Measurements from ENCODE around the gene ENTR1. TPM values are rescaled to one million over a fixed set of nuclear protein-coding genes. Genes with fewer than 3 reads are reported as not detected.

The ENTR1 gene
- total RNA-seq, 1 experiment from 2014 or later = 58.2 TPM

- DNase-seq (ENCODE audit: low read depth) = no peak
- in situ Hi-C loops (cut with HindIII; ENCODE audit: low pct_unique_long_range_greater_than_20kb, low sequenced_read_pairs) = no loop called here
Observed at GRCh38 chr9:136357202-136357725, 53.1 kb downstream of the ENTR1 start.

GRCh38 chr9:136355616-136356557 lies 54.5 kb downstream of the ENTR1 start:
- DNase-seq (ENCODE audit: low read depth) = no peak
- in situ Hi-C loops (cut with HindIII; ENCODE audit: low pct_unique_long_range_greater_than_20kb, low sequenced_read_pairs) = no loop called here

- in situ Hi-C loops (cut with HindIII; ENCODE audit: low pct_unique_long_range_greater_than_20kb, low sequenced_read_pairs) = no loop called here
Observed at GRCh38 chr9:136354592-136355085, 55.8 kb downstream of the ENTR1 start.

GRCh38 chr9:136353757-136354488 lies 56.5 kb downstream of the ENTR1 start:
- in situ Hi-C loops (cut with HindIII; ENCODE audit: low pct_unique_long_range_greater_than_20kb, low sequenced_read_pairs) = no loop called here
- DNase-seq (ENCODE audit: low read depth) = no peak

More at GRCh38 chr9:136354592-136355085, 55.8 kb downstream of the ENTR1 start:
- peak; percentile 10 for DNase-seq (ENCODE audit: low read depth)

GRCh38 chr9:136353088-136353487 lies 57.3 kb downstream of the ENTR1 start:
- no peak for DNase-seq (ENCODE audit: low read depth)
- in situ Hi-C loops (cut with HindIII; ENCODE audit: low pct_unique_long_range_greater_than_20kb, low sequenced_read_pairs) = no loop called here

- DNase-seq (ENCODE audit: low read depth) = no peak
- in situ Hi-C loops (cut with HindIII; ENCODE audit: low pct_unique_long_range_greater_than_20kb, low sequenced_read_pairs) = no loop called here
Observed at GRCh38 chr9:136352682-136353081, 57.7 kb downstream of the ENTR1 start.

Other genes starting within 250 kb of the ENTR1 start
- gene LHX3, start 205.5 kb downstream of the ENTR1 start, total RNA-seq (2014; rRNA removed; shearing (Covaris generic); ENCODE audit: low replicate concordance) = not detected in 2 replicates
- 16.4 and 39.3 TPM in 2 replicates for gene QSOX2, start 164.8 kb downstream of the ENTR1 start, total RNA-seq (2014; rRNA removed; shearing (Covaris generic); ENCODE audit: low replicate concordance)
- gene CCDC187, start 106.5 kb downstream of the ENTR1 start, total RNA-seq (2014; rRNA removed; shearing (Covaris generic); ENCODE audit: low replicate concordance) = 0.41 TPM in 1 of 2 replicates, not detected in the other
- 23.5 and 29.9 TPM in 2 replicates for gene GPSM1, start 83.1 kb downstream of the ENTR1 start, total RNA-seq (2014; rRNA removed; shearing (Covaris generic); ENCODE audit: low replicate concordance)
- 26.9 and 37.8 TPM in 2 replicates for gene DNLZ, start 46.9 kb downstream of the ENTR1 start, total RNA-seq (2014; rRNA removed; shearing (Covaris generic); ENCODE audit: low replicate concordance)
- gene CARD9, start 36.9 kb downstream of the ENTR1 start, total RNA-seq (2014; rRNA removed; shearing (Covaris generic); ENCODE audit: low replicate concordance) = 2.7 and 2.9 TPM in 2 replicates
- 2.2 and 5.6 TPM in 2 replicates for gene SNAPC4, start 10.4 kb downstream of the ENTR1 start, total RNA-seq (2014; rRNA removed; shearing (Covaris generic); ENCODE audit: low replicate concordance)
- 41.4 and 43.5 TPM in 2 replicates for gene PMPCA, start within 50 bp of the ENTR1 start, total RNA-seq (2014; rRNA removed; shearing (Covaris generic); ENCODE audit: low replicate concordance)
- gene INPP5E, start 29.2 kb upstream of the ENTR1 start, total RNA-seq (2014; rRNA removed; shearing (Covaris generic); ENCODE audit: low replicate concordance) = 6.3 and 7.7 TPM in 2 replicates
- gene SEC16A, start 72.4 kb upstream of the ENTR1 start, total RNA-seq (2014; rRNA removed; shearing (Covaris generic); ENCODE audit: low replicate concordance) = 4.4 and 5.4 TPM in 2 replicates
- 7.2 and 7.9 TPM in 2 replicates for gene NOTCH1, start 135.4 kb upstream of the ENTR1 start, total RNA-seq (2014; rRNA removed; shearing (Covaris generic); ENCODE audit: low replicate concordance)